ENCODE measurements around the gene ATP2B2. TPM values are rescaled to one million over a fixed set of nuclear protein-coding genes. Genes with fewer than 3 reads are reported as not detected.

ATP2B2 gene
- total and polyA plus RNA-seq, 2 of the 8 experiments (the other 6 are each of a cell fraction or from before 2014, with no cell fraction given): 0.14 to 1.2 TPM

- no peak for TF ChIP-seq RNF2 (IDR thresholded peaks at IDR 0.05; ENCODE audit: borderline replicate concordance, low read depth, low read length, missing control alignments, poor library complexity, severe bottlenecking)
- TF ChIP-seq NRF1 (IDR thresholded peaks at IDR 0.05; ENCODE audit: low read depth, low read length): no peak
- no peak for TF ChIP-seq TBP (IDR thresholded peaks at IDR 0.05; ENCODE audit: low read depth, low read length)
Observed at GRCh38 chr3:10524799-10525301, 19.5 kb upstream of the ATP2B2 start (continued).

Data from H1 (cell line).